Small intestine (tissue), 7 donors: ENCODE measurements around the gene TFCP2L1. TPM values are rescaled to one million over a fixed set of nuclear protein-coding genes. Genes with fewer than 3 reads are reported as not detected.
A peak's percentile ranks its signal among the peaks of the same experiment; 100 is the strongest.

Experiments used
- DNase-seq, 2 donors: peaks; one replicate each; pipeline versions ENCODE4 v3.0.0 to v3.0.0-alpha.2; 2013
- FAIRE-seq: peaks from 2 replicates; lab custom pipeline; 2012; peaks lifted over from hg19 to GRCh38; lab: Jason Lieb, UNC
- H3K27ac ChIP-seq, 3 donors: one replicate each; pipeline ENCODE4 v1.5.1; 2013; ENCODE audit warnings: low read length in 2 of 3, mild to moderate bottlenecking in 2 of 3, control low read depth in 1 of 3, inconsistent platforms in 1 of 3, low read depth in 1 of 3, moderate library complexity in 1 of 3
- H3K27me3 ChIP-seq, 3 donors: one replicate each; pipeline ENCODE4 v1.6.1; 2013; ENCODE audit warnings: low read length in 3 of 3, inconsistent platforms in 1 of 3; ENCODE audit not compliant: control insufficient read depth in 3 of 3, insufficient read depth in 3 of 3
- H3K36me3 ChIP-seq, 3 donors: one replicate each; pipeline ENCODE4 v1.6.1; 2013; ENCODE audit warnings: low read length in 3 of 3, inconsistent platforms in 1 of 3, low read depth in 1 of 3, mild to moderate bottlenecking in 1 of 3, moderate library complexity in 1 of 3; ENCODE audit not compliant: control insufficient read depth in 3 of 3, insufficient read depth in 2 of 3
- H3K4me1 ChIP-seq, 3 donors: one replicate each; pipeline ENCODE4 v1.6.1; 2013; ENCODE audit warnings: low read length in 2 of 3, inconsistent platforms in 1 of 3, low read depth in 1 of 3, mild to moderate bottlenecking in 1 of 3, moderate library complexity in 1 of 3; ENCODE audit not compliant: control insufficient read depth in 3 of 3, insufficient read depth in 2 of 3
- H3K4me3 ChIP-seq, 3 donors: one replicate each; pipeline ENCODE4 v1.5.1; 2013; ENCODE audit warnings: low read length in 3 of 3, control low read depth in 1 of 3, inconsistent platforms in 1 of 3, low read depth in 1 of 3, mild to moderate bottlenecking in 1 of 3, moderate library complexity in 1 of 3
- H3K9me3 ChIP-seq, 2 donors: one replicate each; pipeline ENCODE4 v1.6.1; 2013; ENCODE audit warnings: low read depth in 1 of 2, low read length in 1 of 2; ENCODE audit not compliant: control insufficient read depth in 2 of 2, insufficient read depth in 1 of 2
- WGBS, 3 donors: extraction: QIAGEN DNeasy Blood & Tissue Kit; methylation state at CpG; one replicate each; pipeline ENCODE4 v1.1.7; 2013; 5-methylcytosine and 5-hydroxymethylcytosine counted together
- polyA plus RNA-seq, 4 donors: library from polyadenylated mRNA; stranded (reverse) in 3 of 4; unstranded in 1 of 4; fragments of 200-250 nt in 3 of 4; fragments of 120-200 nt in 1 of 4; gene quantifications; one replicate each; pipeline versions ENCODE4 v1.2.1 to v1.2.3, GENCODE V29; 2013
- donor health status: healthy with polysubstance abuse.
- donor health status: control.
- donor health status: control.
- donor health status: Bipolar disorder and iron deficiency.
- donor health status: healthy.

TFCP2L1 gene
- polyA plus RNA-seq, 4 donors: under 0.01 to 0.66 (median 0.37) TPM

GRCh38 chr2:121283670-121284462 lies 1.1 kb downstream of the TFCP2L1 start:
- Histone ChIP-seq H3K36me3 (no peaks in the 10 kb centered on the region), H3K27me3 (peaks cover 10 to 32% (median 25%) of the 10 kb centered on the region in 3 donors), H3K27ac (no peak overlapping the region), H3K9me3 (no peaks in the 10 kb centered on the region), H3K4me1 (no peaks in the 10 kb centered on the region), H3K4me3 (peak overlapping the region; percentile 11 to 65 (median 34))
- 23 to 42% (median 39%) methylated on average over 12 of the region's 12 CpGs for WGBS, 3 donors
- DNase-seq (peak in 1 of 2 donors; percentile 15), FAIRE-seq (no peak)

GRCh38 chr2:121282800-121283385 lies 2.1 kb downstream of the TFCP2L1 start:
- no peak for FAIRE-seq
- Histone ChIP-seq H3K36me3 (no peaks in the 10 kb centered on the region), H3K4me3 (peak overlapping the region in 1 of 3 donors; percentile 11), H3K27ac (no peak overlapping the region), H3K4me1 (no peaks in the 10 kb centered on the region), H3K9me3 (no peaks in the 10 kb centered on the region), H3K27me3 (peaks cover 10 to 32% (median 25%) of the 10 kb centered on the region in 3 donors)
- 17 to 65% (median 36%) methylated on average over 13 of the region's 13 CpGs for WGBS, 3 donors
- DNase-seq: peak; percentile 36 to 46

DNA sequence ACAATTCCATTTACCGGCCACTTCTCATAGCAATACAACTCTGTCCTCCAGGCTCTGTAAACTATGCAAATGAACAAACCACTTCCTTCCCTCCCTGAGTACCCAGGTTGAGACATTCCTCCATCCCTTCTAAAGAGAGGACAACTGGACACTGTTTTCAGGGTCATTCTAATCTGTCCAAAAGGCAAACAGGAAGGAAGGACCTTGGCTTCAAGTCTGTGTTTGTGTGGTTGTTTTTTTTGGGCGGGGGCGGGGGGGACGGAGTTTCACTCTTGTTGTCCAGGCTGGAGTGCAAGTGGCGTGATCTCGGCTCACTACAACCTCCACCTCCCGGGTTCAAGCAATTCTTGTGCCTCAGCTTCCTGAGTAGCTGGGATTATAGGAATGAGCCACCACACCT lies 3.3 kb downstream of the TFCP2L1 start:
- H3K9me3 ChIP-seq: no peaks in the 10 kb centered on the region
- FAIRE-seq (no peak), DNase-seq (no peak)
- H3K36me3 ChIP-seq: no peaks in the 10 kb centered on the region
- no peaks in the 10 kb centered on the region for H3K4me1 ChIP-seq
- H3K27me3 ChIP-seq: peaks cover 10 to 32% (median 25%) of the 10 kb centered on the region in 3 donors
- 62 to 90% (median 77%) methylated on average over 7 of the region's 7 CpGs for WGBS, 3 donors
- no peak overlapping the region for H3K27ac ChIP-seq
- no peak overlapping the region for H3K4me3 ChIP-seq

DNA sequence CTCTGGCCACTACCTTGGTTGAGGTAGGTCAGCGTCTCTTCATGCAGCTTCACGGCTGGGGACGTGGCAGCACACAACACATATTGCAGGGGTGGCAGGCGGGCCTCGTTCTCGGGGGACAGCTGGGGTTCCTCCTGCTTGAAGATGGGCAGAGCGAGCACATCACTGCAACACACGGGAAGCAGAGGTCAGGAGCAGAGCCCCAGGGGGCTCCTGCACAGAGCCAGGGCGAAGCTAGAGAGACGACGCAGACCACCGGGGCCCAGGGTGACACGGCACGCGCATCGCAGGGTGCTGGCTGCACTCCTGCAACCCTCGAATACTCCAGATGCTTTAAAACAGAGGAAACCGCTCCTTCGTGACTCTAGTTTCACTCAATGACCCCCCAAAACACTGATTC lies 3.9 kb downstream of the TFCP2L1 start:
- FAIRE-seq (no peak), DNase-seq (no peak)
- no peaks in the 10 kb centered on the region for H3K4me1 ChIP-seq
- H3K4me3 ChIP-seq: no peak overlapping the region
- WGBS, 3 donors: 86 to 93% (median 92%) methylated on average over 19 of the region's 19 CpGs
- peaks cover 10 to 30% (median 25%) of the 10 kb centered on the region in 3 donors for H3K27me3 ChIP-seq
- H3K27ac ChIP-seq: no peak overlapping the region
- H3K36me3 ChIP-seq: no peaks in the 10 kb centered on the region
- no peaks in the 10 kb centered on the region for H3K9me3 ChIP-seq

DNA sequence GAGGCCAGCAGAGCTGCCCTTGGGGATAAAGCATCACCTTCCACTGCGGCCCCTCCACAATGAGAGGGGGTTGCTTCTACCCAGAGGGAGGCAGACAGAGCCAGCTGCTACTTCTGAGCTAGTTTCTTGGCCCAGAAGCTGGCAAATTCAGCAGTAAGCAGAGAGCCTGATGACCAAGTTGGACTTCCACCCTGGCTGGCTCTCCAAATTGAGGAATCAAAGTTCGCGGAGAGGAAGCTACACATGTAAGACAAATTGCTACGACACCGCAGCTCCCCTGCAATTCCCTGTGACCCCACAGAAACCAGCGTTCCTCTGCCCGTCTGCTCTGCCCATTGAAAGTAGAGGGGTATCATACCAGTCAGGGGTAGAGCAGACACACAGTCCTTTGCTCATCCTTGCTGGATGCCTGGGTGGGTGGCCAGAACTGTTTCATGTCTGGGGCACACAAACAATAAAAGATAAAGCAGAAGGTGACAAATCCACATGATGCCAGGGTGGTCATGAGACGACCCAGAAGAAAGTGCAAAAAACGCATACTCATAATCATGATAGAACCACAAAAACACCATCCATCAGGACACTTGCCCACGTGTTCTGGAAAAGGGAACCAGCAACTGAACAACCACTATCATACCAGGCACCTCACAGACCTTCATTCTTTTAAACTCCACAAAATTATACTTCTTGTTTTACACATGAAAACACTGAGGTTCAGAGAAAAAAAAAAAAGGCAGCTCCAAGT lies 5.4 kb downstream of the TFCP2L1 start:
- H3K4me3 ChIP-seq: no peak overlapping the region
- H3K9me3 ChIP-seq: no peaks in the 10 kb centered on the region
- WGBS, 3 donors: 41 to 73% (median 45%) methylated on average over 10 of the region's 10 CpGs
- FAIRE-seq: no peak
- peaks cover 7 to 21% (median 20%) of the 10 kb centered on the region in 3 donors for H3K27me3 ChIP-seq
- peak in 1 of 2 donors; percentile 40 for DNase-seq
- no peaks in the 10 kb centered on the region for H3K4me1 ChIP-seq
- H3K36me3 ChIP-seq: no peaks in the 10 kb centered on the region
- H3K27ac ChIP-seq: no peak overlapping the region

DNA sequence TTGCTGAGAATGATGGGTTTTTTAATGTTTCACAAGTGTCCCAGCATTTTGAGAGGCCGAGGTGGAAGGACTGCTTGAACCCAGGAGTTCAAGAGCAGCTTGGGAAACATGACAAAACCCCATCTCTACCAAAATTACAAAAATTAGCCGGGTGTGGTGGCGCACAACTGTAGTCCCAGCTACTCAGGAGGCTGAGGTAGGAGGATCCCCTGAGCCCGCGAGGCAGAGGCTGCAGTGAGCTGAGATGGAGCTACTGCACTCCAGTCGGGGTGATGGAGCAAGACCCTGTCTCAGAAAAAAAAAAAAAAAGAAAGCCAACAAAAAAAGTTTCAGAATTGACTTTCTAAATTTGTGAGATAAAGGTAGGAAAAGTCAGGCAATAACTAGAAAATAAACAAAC lies 8.7 kb downstream of the TFCP2L1 start:
- no peak for DNase-seq
- Histone ChIP-seq H3K4me3 (no peak overlapping the region), H3K9me3 (no peaks in the 10 kb centered on the region), H3K27ac (no peak overlapping the region), H3K27me3 (no peaks in the 10 kb centered on the region), H3K4me1 (peaks cover 0 to 5% (median 0%) of the 10 kb centered on the region in 3 donors), H3K36me3 (no peaks in the 10 kb centered on the region)
- no peak for FAIRE-seq
- 90 to 92% (median 90%) methylated on average over 6 of the region's 6 CpGs for WGBS, 3 donors

GRCh38 chr2:121273116-121273515 lies 11.9 kb downstream of the TFCP2L1 start:
- WGBS, 3 donors: 19 to 50% (median 34%) methylated on average over 3 of the region's 3 CpGs
- no peak overlapping the region for H3K4me3 ChIP-seq
- no peak overlapping the region for H3K27ac ChIP-seq
- DNase-seq (peak in 1 of 2 donors; percentile 53), FAIRE-seq (no peak)
- peaks cover 0 to 5% (median 0%) of the 10 kb centered on the region in 3 donors for H3K4me1 ChIP-seq
- H3K9me3 ChIP-seq: no peaks in the 10 kb centered on the region
- H3K27me3 ChIP-seq: no peaks in the 10 kb centered on the region
- H3K36me3 ChIP-seq: no peaks in the 10 kb centered on the region

- WGBS, 3 donors: 73 to 83% (median 75%) methylated on average over 3 of the region's 3 CpGs
- H3K27ac ChIP-seq: no peak overlapping the region
- no peaks in the 10 kb centered on the region for H3K27me3 ChIP-seq
- H3K4me3 ChIP-seq: no peak overlapping the region
- FAIRE-seq: no peak
- no peak for DNase-seq
- peaks cover 0 to 5% (median 0%) of the 10 kb centered on the region in 3 donors for H3K4me1 ChIP-seq
- H3K9me3 ChIP-seq: no peaks in the 10 kb centered on the region
- H3K36me3 ChIP-seq: no peaks in the 10 kb centered on the region
These were observed 12.4 kb downstream of the TFCP2L1 start for GRCh38 chr2:121272596-121272995.
